Tibial nerve (tissue), 4 donors: ENCODE data around the gene GRM8. TPM values are rescaled to one million over a fixed set of nuclear protein-coding genes. Genes with fewer than 3 reads are reported as not detected.

Source experiments
- DNase-seq, 2 donors: peaks; one replicate each; pipeline ENCODE4 v3.0.0-alpha.2; 2019; ENCODE audit warnings: low spot score in 2 of 2
- H3K27ac ChIP-seq, 4 donors: fragments of 200-600 bp; sonication (generic) in 3 of 4; one replicate each; pipeline ENCODE4 v1.5.1; 2017 to 2019; ENCODE audit warnings: mild to moderate bottlenecking in 1 of 4
- H3K27me3 ChIP-seq, 2 donors: fragments of 200-600 bp; sonication (generic) in 1 of 2; one replicate each; pipeline versions ENCODE4 v1.5.1 to v1.6.0; 2017 to 2019
- H3K36me3 ChIP-seq, 3 donors: fragments of 200-600 bp; sonication (generic); one replicate each; pipeline ENCODE4 v1.5.1; 2018 to 2019
- H3K4me1 ChIP-seq, 4 donors: fragments of 200-600 bp; sonication (generic) in 3 of 4; one replicate each; pipeline ENCODE4 v1.5.1; 2017 to 2019
- H3K4me3 ChIP-seq, 4 donors: fragments of 200-600 bp; sonication (generic) in 3 of 4; one replicate each; pipeline ENCODE4 v1.5.1; 2017 to 2019; ENCODE audit warnings: mild to moderate bottlenecking in 1 of 4, moderate library complexity in 1 of 4
- H3K9me3 ChIP-seq, 4 donors: fragments of 200-600 bp; sonication (generic) in 3 of 4; one replicate each; pipeline ENCODE4 v1.5.1; 2017 to 2019
- CTCF ChIP-seq, 5 experiments: fragments of 200-600 bp in 3 of 5; fragments of 450-650 bp in 2 of 5; sonication (generic) in 3 of 5; IDR thresholded peaks; one replicate each; pipeline ENCODE4 v1.5.1; 2016 to 2019; ENCODE audit warnings: antibody characterized with exemption in 5 of 5, mild to moderate bottlenecking in 3 of 5, moderate library complexity in 2 of 5
- EP300 ChIP-seq, 2 donors: sonication (generic); formaldehyde crosslinking; IDR thresholded peaks; one replicate each; pipeline ENCODE4 v1.6.1; 2017; ENCODE audit warnings: antibody characterized with exemption in 2 of 2, mild to moderate bottlenecking in 1 of 2
- POLR2A ChIP-seq, 2 donors: fragments of 450-650 bp; IDR thresholded peaks; one replicate each; pipeline ENCODE4 v1.6.1; 2017; ENCODE audit warnings: antibody characterized with exemption in 2 of 2, mild to moderate bottlenecking in 2 of 2, moderate library complexity in 2 of 2
- WGBS, 2 donors: methylation state at CpG; one replicate each; pipeline ENCODE4 v1.1.5; 2018; 5-methylcytosine and 5-hydroxymethylcytosine counted together
- total RNA-seq, 4 donors: library from RNA; depleted of rRNA; stranded (reverse); fragments of >200 nt; gene quantifications; one replicate each; pipeline ENCODE4 v1.1.0, GENCODE V29; 2016

Gene GRM8
- total RNA-seq, 4 donors from 2014 or later, result 0.59 to 1.5 (median 1.1) TPM

GRCh38 chr7:126535176-126535575 lies 717.6 kb downstream of the GRM8 start:
- Histone ChIP-seq H3K27me3 (no peaks in the 10 kb centered on the region), H3K27ac (no peak overlapping the region), H3K4me1 (no peaks in the 10 kb centered on the region), H3K4me3 (no peak overlapping the region), H3K9me3 (no peaks in the 10 kb centered on the region), H3K36me3 (no peaks in the 10 kb centered on the region)
- TF ChIP-seq EP300 (IDR thresholded peaks at IDR 0.05) (no peak), POLR2A (IDR thresholded peaks at IDR 0.05) (no peak), CTCF (IDR thresholded peaks at IDR 0.05) (no peak)
- 41 to 58% methylated on average over 5 of the region's 5 CpGs for WGBS, 2 donors
- no peak for DNase-seq

GRCh38 chr7:126533715-126534114 lies 719.0 kb downstream of the GRM8 start:
- Histone ChIP-seq H3K27me3 (no peaks in the 10 kb centered on the region), H3K4me3 (no peak overlapping the region), H3K27ac (no peak overlapping the region), H3K4me1 (no peaks in the 10 kb centered on the region), H3K36me3 (no peaks in the 10 kb centered on the region), H3K9me3 (no peaks in the 10 kb centered on the region)
- TF ChIP-seq CTCF (IDR thresholded peaks at IDR 0.05) (no peak), POLR2A (IDR thresholded peaks at IDR 0.05) (no peak), EP300 (IDR thresholded peaks at IDR 0.05) (no peak)
- WGBS, 2 donors, result 81 to 87% methylated on average over 6 to 7 of the region's 7 CpGs
- no peak for DNase-seq

- no peaks in the 10 kb centered on the region for H3K9me3 ChIP-seq
- H3K27me3 ChIP-seq, result no peaks in the 10 kb centered on the region
- H3K4me1 ChIP-seq, result no peaks in the 10 kb centered on the region
- no peak overlapping the region for H3K4me3 ChIP-seq
- TF ChIP-seq POLR2A (IDR thresholded peaks at IDR 0.05), result no peak
- no peak for TF ChIP-seq CTCF (IDR thresholded peaks at IDR 0.05)
- TF ChIP-seq EP300 (IDR thresholded peaks at IDR 0.05), result no peak
- H3K27ac ChIP-seq, result no peak overlapping the region
- no peaks in the 10 kb centered on the region for H3K36me3 ChIP-seq
- no peak for DNase-seq
These were observed 722.9 kb downstream of the GRM8 start for GRCh38 chr7:126529833-126530232.

- 81 to 83% methylated on average over 3 of the region's 3 CpGs for WGBS, 2 donors
- no peaks in the 10 kb centered on the region for H3K9me3 ChIP-seq
- TF ChIP-seq POLR2A (IDR thresholded peaks at IDR 0.05) (no peak), CTCF (IDR thresholded peaks at IDR 0.05) (no peak), EP300 (IDR thresholded peaks at IDR 0.05) (no peak)
- H3K27me3 ChIP-seq, result no peaks in the 10 kb centered on the region
- no peaks in the 10 kb centered on the region for H3K4me1 ChIP-seq
- no peak overlapping the region for H3K27ac ChIP-seq
- no peak overlapping the region for H3K4me3 ChIP-seq
- no peaks in the 10 kb centered on the region for H3K36me3 ChIP-seq
- no peak for DNase-seq
These were observed 723.5 kb downstream of the GRM8 start for GRCh38 chr7:126529254-126529653.

- H3K9me3 ChIP-seq, result no peaks in the 10 kb centered on the region
- no peak overlapping the region for H3K27ac ChIP-seq
- DNase-seq, result no peak
- H3K27me3 ChIP-seq, result no peaks in the 10 kb centered on the region
- WGBS, 2 donors, result 93 to 95% methylated on average over 2 of the region's 2 CpGs
- no peak overlapping the region for H3K4me3 ChIP-seq
- H3K4me1 ChIP-seq, result no peaks in the 10 kb centered on the region
- TF ChIP-seq EP300 (IDR thresholded peaks at IDR 0.05) (no peak), POLR2A (IDR thresholded peaks at IDR 0.05) (no peak), CTCF (IDR thresholded peaks at IDR 0.05) (no peak)
- H3K36me3 ChIP-seq, result no peaks in the 10 kb centered on the region
These were observed 726.8 kb downstream of the GRM8 start for GRCh38 chr7:126525906-126526305.
